Occipital lobe (tissue), 2 donors: Measurements from ENCODE around the gene ANO2. TPM values are rescaled to one million over a fixed set of nuclear protein-coding genes. Genes with fewer than 3 reads are reported as not detected.

Experiments
- DNase-seq: peaks from one replicate; lab custom pipeline; 2025; lab: John Stamatoyannopoulos, UW
- total RNA-seq: library from RNA; depleted of rRNA; stranded (reverse); fragments of >200 nt; gene quantifications from one replicate; pipeline ENCODE4 v1.2.3, GENCODE V29; 2014

The ANO2 gene
- total RNA-seq, 1 donor from 2014 or later, result 3.6 TPM

- DNase-seq, result no peak
Measured at GRCh38 chr12:5585178-5585577, 359.9 kb downstream of the ANO2 start.

DNA sequence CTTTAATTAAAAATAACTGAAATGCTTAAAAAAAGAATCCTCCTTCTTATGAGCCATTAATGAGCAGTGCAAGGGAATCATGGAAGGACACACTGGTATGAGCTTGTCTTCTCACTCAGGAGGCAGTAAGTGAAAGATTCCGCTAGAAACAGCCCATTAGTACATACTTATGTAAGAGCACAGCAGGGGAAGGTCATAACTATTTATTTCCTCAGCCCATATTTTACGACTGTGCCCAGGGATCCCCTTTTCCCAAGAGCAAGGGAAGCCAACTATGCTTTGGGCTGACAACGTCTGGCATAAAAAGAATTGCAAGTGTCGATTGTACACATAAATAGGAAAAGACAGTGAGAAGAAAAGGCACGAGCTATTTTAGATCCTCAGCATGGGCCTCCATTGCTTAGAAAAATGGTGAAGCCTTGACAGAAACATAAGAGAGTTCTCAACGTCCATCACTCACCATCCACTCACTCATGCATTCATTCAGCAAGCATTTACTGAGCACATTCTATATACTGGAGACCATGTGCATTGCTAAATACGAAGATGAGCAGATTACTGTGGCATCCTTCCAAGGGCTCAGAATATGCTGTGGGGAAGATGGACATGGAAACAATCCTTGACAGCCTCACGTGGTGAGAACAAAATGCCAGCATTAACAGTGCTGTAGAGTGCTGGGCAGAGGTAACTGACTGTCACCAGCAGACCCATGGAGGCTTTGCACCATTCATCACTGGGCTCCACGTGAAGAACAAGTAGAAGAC, 360.5 kb downstream of the ANO2 start:
- DNase-seq, result no peak

DNA sequence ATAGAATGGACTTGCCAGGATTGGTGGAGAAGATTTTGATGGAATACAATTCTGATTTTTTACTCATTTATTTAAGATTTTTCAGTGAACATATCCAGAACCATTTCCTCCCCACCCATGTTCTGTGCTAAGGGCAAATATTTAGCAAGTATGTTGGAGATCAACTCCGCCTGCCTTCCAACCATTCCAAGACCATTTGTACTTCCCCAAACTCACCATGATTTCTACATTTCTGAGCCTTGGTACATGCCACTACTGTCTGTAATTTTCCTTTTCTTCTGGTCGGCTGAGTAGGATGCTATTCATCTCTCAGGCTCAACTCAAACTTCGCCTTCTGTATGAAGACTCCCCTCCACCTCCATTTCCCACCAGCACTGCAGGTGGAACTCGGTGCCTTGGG, 362.5 kb downstream of the ANO2 start:
- no peak for DNase-seq

GRCh38 chr12:5582018-5582417, 363.0 kb downstream of the ANO2 start:
- no peak for DNase-seq

GRCh38 chr12:5581616-5582015, 363.4 kb downstream of the ANO2 start:
- DNase-seq, result no peak

DNA sequence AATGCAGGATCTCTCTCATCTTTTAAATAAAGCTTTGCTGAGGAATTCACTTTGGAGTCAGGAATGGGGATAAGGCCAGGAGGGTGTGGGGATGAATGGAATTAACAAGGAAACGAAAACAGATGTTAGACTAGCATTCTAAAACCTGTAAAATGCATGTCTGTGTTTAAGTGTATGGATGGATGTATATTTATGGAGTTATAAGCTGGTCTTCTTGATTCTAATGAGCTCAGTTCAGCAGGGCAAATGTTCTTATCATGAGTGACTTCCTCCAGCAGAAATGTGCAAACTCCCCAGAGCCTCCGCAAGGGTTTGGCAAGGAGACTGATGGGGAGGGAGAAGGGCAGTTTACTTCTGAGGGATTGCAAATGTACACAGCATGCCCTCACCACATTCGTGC, 364.0 kb downstream of the ANO2 start:
- no peak for DNase-seq

GRCh38 chr12:5578775-5579174, 366.3 kb downstream of the ANO2 start:
- DNase-seq, result no peak

DNA sequence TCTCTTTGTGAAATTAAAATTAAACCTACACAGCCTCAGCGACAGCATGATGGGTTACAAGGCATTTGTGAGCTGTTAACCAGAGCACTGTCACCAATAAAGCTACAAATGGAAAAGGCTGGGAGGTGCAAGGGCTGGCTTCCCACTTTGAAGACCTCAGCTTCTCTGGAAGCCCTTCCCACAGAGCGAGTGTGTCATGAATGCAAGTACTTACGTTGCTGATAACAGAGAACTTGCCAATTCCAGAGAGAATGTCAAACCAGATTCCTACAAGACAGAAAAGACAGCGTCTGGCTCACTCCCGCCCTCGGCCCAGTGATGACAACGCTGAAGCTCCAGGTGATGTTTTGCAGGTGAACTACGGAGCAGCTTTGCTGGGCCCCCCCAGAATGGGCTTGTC, 367.3 kb downstream of the ANO2 start:
- no peak for DNase-seq

DNA sequence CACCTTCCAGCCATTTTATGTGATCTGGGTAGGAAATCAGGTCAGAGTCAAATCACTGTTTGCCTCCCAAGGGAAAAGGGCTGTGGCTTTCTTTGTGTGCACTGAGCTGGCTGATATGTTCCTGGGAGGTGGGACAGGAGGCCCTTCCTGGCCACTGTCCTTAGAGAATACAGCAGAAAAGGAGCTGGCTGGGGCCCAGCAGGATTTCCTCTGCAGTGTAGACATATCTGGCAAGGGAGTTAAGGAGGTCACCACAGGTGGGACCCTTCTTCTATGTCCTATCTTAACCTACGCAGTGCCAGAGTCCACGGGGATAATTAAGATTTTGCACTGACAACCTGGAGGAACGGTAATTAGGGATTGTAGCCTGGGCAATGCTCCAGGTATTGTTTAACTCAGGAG, 367.8 kb downstream of the ANO2 start:
- no peak for DNase-seq

- no peak for DNase-seq
Measured at GRCh38 chr12:5575987-5576386, 369.1 kb downstream of the ANO2 start.

- no peak for DNase-seq
Measured at GRCh38 chr12:5575232-5575631, 369.8 kb downstream of the ANO2 start.

DNA sequence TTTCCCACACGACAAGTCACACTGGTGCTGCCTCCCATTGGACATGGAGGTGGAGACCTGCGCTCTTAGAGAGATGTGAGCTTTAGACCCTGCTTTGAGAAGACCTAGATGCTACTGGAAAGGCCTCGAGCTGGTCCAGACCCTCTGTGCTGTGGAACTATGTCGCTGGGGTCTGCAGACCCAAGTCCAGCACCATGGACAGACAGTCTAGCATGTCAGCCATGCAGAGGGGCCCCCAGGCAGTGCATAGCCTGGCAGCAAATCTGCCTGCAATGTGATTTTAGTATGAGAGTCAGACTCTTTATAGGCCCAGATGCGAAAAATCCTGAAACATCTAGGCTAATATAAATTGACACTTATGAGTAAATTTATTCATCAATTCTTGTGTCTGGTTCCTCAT, 371.7 kb downstream of the ANO2 start:
- no peak for DNase-seq

- DNase-seq, result no peak
Measured at GRCh38 chr12:5571115-5571514, 373.9 kb downstream of the ANO2 start.

DNA sequence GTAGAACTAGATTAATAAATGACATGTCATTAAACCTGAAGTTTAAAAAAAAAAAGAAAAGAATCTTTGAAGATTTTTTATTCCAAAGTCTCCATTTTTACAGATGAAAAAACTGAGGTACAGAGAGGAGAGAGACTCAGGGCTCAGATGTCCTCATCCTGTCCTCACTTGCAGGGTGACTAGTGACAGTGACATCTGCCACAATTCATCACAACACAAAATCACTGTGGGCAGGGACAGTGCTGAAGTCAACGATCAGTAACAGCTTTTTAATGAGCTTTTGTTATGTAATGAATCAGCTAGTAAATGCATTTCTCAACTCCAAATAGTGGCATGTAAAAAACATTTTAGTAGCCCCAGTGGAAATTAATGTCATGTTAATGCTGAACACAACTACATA, 374.6 kb downstream of the ANO2 start:
- DNase-seq, result no peak

GRCh38 chr12:5568325-5568981, 376.6 kb downstream of the ANO2 start:
- no peak for DNase-seq

DNA sequence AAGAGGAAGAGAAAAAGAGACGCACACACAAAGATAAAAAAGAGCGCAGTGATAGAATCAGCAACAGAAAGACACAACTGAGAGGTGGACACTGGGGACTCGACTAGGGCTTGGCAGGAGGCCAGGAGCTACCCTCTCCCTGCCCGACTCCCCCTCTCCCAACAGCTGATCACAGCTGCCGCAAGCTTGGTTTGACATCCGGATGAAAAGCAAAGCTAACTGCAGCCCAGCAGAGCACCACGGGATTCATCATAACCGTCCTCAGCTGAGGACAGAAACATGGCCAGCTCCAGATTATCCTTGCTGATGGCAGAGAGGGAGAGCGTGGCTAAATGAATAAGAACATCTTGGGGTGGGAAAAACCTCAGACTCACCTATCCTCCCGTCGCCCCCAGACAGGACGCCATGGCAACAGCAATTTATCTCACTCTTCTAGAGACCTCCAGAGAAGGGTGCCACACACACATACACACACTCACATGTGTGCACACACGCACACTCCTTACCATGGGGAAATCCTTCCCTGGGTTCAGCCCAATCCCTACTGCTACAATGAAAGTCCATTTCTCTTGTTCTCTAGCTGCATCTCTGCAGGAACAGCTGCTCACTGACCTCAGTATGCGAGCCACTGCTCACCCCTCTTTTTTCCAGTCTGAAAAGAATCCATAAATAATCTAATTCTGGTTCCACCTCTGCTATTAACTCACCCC, 377.9 kb downstream of the ANO2 start:
- DNase-seq, result no peak

- no peak for DNase-seq
Measured at GRCh38 chr12:5565933-5566599, 379.0 kb downstream of the ANO2 start.

- DNase-seq, result no peak
Measured at GRCh38 chr12:5562581-5562980, 382.5 kb downstream of the ANO2 start.

- DNase-seq, result no peak
Measured at GRCh38 chr12:5561846-5562245, 383.2 kb downstream of the ANO2 start.

DNA sequence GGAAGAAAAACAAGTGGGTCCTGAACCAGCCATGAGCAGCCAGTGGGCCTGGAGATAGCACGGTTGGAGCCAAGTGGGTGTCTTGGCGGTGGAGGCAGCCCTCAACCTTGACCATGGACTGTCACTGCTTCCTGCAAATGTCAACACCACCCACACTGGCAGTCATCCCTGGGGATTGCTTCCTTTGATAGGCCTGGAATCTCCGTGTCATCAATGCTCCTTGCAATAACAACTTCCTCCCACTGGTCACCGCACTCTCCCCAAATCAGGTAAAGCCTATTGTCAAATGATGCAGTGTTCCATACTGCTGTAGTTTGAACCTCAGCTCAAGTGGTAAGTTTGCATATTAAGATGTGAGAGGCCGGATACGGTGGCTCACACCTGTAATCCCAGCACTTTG, 384.0 kb downstream of the ANO2 start:
- DNase-seq, result no peak

DNA sequence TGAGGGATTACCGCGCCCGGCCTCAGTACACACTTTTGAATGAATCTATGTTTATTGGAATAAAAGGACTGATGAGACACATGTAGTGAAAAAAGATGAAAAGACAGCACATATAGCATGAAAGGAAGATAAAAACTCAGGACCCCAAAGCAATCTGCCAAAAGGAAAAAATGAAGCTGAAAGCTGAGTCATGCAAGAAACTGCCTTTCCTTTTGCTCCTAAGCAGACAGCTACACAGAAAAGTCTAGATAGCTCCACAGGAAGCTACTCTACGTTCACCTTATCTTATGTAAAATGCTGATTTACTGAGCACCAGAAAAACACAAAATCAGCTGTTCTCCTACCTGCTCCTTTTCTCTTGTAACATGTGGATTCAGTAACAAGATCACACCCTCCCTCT, 384.8 kb downstream of the ANO2 start:
- no peak for DNase-seq

DNA sequence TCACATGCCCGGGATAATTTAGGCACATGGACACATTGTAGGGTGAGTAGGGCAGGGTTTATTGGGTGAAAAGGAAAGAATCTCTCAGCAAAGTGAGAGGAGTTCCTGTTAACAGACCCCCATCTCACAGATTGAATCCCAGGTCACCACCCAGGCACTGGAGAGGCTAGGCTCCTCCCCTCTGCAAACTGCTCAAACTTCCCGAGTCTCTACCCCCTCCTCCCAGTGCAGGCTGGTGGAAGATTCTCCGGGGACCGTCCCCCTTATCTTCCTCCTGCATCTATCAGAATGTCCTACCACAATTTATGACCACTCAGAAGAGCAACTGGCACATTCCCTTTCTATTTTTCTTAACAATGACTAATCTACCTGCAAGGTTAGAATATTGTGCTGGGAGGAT, 387.2 kb downstream of the ANO2 start:
- DNase-seq, result no peak
